Measurements from ENCODE around the gene DYNLT4. TPM values are rescaled to one million over a fixed set of nuclear protein-coding genes. Genes with fewer than 3 reads are reported as not detected.

DYNLT4 gene
- total RNA-seq, 2 donors from 2014 or later = not detected

DNA sequence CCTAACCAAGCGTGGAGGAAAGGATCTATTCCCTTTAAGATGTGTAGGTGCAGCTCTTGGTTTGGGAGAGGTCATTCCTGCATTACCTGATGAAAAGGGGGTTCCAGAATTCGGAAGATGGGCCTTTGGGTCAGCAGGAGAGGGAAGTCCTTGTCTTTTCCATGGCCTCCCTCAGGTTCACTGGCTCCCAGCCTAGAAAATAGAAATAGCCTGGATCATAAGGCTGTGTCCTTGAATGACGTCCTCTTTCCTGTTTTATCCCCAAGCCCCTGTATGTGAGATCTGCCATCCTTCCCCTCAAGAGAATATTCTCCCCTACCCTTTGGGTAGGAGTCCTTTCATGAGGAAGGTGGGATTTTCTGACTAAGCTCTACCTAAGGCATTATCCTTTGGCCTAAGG is 46.3 kb downstream of the DYNLT4 start:
- H3K27ac ChIP-seq = no peak overlapping the region
- no peaks in the 10 kb centered on the region for H3K9me3 ChIP-seq
- no peak for ATAC-seq (ENCODE audit: insufficient number of reproducible peaks, low FRiP score, low read depth)
- TF ChIP-seq, protein P1, sequence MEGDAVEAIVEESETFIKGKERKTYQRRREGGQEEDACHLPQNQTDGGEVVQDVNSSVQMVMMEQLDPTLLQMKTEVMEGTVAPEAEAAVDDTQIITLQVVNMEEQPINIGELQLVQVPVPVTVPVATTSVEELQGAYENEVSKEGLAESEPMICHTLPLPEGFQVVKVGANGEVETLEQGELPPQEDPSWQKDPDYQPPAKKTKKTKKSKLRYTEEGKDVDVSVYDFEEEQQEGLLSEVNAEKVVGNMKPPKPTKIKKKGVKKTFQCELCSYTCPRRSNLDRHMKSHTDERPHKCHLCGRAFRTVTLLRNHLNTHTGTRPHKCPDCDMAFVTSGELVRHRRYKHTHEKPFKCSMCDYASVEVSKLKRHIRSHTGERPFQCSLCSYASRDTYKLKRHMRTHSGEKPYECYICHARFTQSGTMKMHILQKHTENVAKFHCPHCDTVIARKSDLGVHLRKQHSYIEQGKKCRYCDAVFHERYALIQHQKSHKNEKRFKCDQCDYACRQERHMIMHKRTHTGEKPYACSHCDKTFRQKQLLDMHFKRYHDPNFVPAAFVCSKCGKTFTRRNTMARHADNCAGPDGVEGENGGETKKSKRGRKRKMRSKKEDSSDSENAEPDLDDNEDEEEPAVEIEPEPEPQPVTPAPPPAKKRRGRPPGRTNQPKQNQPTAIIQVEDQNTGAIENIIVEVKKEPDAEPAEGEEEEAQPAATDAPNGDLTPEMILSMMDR (IDR thresholded peaks at IDR 0.05) = no peak
- no peak for DNase-seq (ENCODE audit: low spot score)
- H3K27me3 ChIP-seq (replicated peaks; ENCODE audit: insufficient read depth) = no peaks in the 10 kb centered on the region
- H3K36me3 ChIP-seq = no peaks in the 10 kb centered on the region
- no peak overlapping the region for H3K4me3 ChIP-seq
- H3K4me1 ChIP-seq (ENCODE audit: control insufficient read depth in 1 of 2, low read depth in 2 of 2) = no peaks in the 10 kb centered on the region

DNA sequence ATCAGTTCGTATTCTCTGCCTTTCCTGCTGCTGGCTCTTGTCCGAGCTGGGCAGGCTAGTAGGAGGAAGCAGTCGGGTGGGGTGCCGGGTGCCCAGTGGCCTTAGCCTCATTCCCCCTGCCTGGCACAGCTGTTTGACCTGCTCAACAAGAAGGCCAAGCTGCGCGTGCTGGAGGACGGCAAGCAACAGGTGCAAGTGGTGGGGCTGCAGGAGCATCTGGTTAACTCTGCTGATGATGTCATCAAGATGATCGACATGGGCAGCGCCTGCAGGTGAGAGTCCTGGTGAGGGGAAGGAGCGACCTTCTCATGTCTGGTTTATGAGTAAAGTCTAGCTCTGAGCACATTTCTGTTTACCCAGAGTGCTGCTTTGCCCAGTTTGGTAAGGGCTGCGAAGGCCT is 48.1 kb downstream of the DYNLT4 start:
- H3K27me3 ChIP-seq (replicated peaks; ENCODE audit: insufficient read depth) = no peaks in the 10 kb centered on the region
- ATAC-seq (ENCODE audit: insufficient number of reproducible peaks, low FRiP score, low read depth) (no peak), DNase-seq (ENCODE audit: low spot score) (no peak)
- no peak overlapping the region for H3K27ac ChIP-seq
- H3K4me3 ChIP-seq = no peak overlapping the region
- no peaks in the 10 kb centered on the region for H3K4me1 ChIP-seq (ENCODE audit: control insufficient read depth in 1 of 2, low read depth in 2 of 2)
- H3K36me3 ChIP-seq = no peaks in the 10 kb centered on the region
- H3K9me3 ChIP-seq = no peaks in the 10 kb centered on the region
- TF ChIP-seq, protein P1 (IDR thresholded peaks at IDR 0.05) = no peak

DNA sequence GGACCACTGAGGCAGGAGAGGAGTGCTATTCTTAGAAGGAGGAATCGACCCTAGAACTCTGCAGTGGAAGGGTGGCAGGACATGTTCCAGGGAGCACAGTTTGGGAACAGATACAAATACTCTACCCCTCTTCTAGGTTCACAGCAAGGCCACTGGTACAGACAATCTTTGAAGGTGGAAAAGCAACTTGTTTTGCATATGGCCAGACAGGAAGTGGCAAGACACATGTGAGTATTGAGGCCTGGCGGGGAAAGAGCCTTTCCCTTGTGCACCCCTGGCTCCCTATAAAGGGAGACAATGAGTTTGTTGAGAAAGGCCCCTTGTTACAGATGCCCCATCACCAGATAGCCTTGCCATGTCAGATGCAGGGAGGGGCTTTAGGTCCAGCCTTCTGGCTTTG is 49.7 kb downstream of the DYNLT4 start:
- DNase-seq (ENCODE audit: low spot score) = no peak

More for the DNA sequence above, 49.7 kb downstream of the DYNLT4 start:
- Histone ChIP-seq H3K4me3 (no peak overlapping the region), H3K27ac (no peak overlapping the region), H3K36me3 (no peaks in the 10 kb centered on the region), H3K9me3 (no peaks in the 10 kb centered on the region), H3K27me3 (replicated peaks; ENCODE audit: insufficient read depth) (no peaks in the 10 kb centered on the region), H3K4me1 (ENCODE audit: control insufficient read depth in 1 of 2, low read depth in 2 of 2) (no peaks in the 10 kb centered on the region)
- TF ChIP-seq, protein P1 (IDR thresholded peaks at IDR 0.05) = no peak
- ATAC-seq (ENCODE audit: insufficient number of reproducible peaks, low FRiP score, low read depth) = no peak

Other genes with a start within 250 kb of the DYNLT4 start
- gene TMEM53, start 132.9 kb downstream of the DYNLT4 start, total RNA-seq = 10 to 100 TPM in 1 of 2 donors, 1 to 10 TPM in 1; 3.9 to 12.9 TPM
- gene ARMH1, start 132.6 kb downstream of the DYNLT4 start, total RNA-seq = 1 to 10 TPM in 1 of 2 donors, under 1 TPM in 1; 0.81 to 5.8 TPM
- not detected for gene RNU5D-1, start 76.2 kb downstream of the DYNLT4 start, total RNA-seq
- under 1 TPM in 1 of 2 donors, not detected in 1; 0.42 TPM for gene KIF2C, start 67.5 kb downstream of the DYNLT4 start, total RNA-seq
- 1,000 to 10,000 TPM; 1,019 to 1,075 TPM for gene RPS8, start 31.8 kb downstream of the DYNLT4 start, total RNA-seq
- gene BEST4, start 19.2 kb downstream of the DYNLT4 start, total RNA-seq = 1 to 10 TPM in 1 of 2 donors, not detected in 1; 4.1 TPM
- gene PLK3, start 7.0 kb downstream of the DYNLT4 start, total RNA-seq = 100 to 1,000 TPM; 103 to 142 TPM
- gene BTBD19, start 1.2 kb upstream of the DYNLT4 start, total RNA-seq = 10 to 100 TPM; 18.8 to 53.6 TPM
- gene PTCH2, start 35.9 kb upstream of the DYNLT4 start, total RNA-seq = 1 to 10 TPM in 1 of 2 donors, under 1 TPM in 1; 0.95 to 1.3 TPM
- 10 to 100 TPM; 26.4 to 33.8 TPM for gene EIF2B3, start 179.2 kb upstream of the DYNLT4 start, total RNA-seq
- 10 to 100 TPM; 40.4 to 66.3 TPM for gene HECTD3, start 204.0 kb upstream of the DYNLT4 start, total RNA-seq
- gene UROD, start 204.9 kb upstream of the DYNLT4 start, total RNA-seq = 10 to 100 TPM; 32.7 to 67.4 TPM